Measurements from ENCODE around the gene ACSL4. TPM values are rescaled to one million over a fixed set of nuclear protein-coding genes. Genes with fewer than 3 reads are reported as not detected.

ACSL4 gene
- total RNA-seq, 1 experiment from 2014 or later = 55.2 TPM

DNA sequence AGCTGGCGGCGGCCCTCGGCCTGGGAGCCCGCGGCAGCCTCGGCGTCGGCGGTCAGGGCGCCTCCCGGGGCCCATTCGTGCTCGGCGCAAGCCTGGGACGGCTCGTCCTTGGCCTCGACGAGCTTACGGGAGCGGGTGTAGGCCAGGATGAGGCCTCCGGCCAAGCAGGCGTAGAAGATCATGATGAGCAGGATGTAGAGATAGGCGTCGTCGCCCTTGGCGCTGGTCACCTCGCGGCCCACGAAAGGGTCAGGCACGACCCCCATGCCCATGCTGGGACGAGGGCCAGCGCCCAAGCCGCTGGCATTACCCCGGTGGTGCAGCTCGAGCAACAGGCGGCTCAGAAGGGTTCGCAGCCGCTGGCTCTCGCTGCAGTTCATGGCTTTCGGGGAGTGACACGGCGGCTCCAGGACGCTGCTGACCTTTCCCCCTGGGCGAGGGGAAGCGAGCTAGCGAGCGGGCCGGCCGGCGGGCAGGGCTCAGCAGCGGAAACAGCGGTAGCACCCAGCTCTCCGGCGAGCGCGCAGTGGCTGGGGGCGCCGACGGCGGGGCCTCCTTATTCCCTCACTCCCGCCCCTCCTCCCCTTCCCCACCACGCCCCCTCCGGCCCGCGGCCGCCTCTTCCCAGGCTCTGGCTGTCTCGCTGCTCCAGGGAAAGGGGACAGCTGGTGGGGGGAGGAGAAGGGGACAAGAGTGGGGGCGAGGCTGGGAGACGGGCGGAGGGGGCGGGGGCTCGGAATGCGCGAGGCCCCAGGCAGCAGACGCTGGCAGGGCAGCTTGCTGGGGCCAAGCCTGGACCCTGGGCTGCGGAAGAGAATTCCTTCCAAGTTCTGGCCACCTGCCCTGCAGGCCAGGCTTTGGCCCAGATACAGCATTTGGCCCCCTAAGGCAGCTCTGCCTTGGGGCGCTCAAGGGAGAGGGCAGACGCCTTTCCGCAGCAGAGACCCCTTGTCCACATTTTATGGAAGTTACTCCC, 108.1 kb downstream of the ACSL4 start, which contains the start of gene KCNE5:
TSS of gene KCNE5 (minus strand) at position 532 of the 976 bp plus-strand sequence. CDS start at position 380, 152 bp downstream.
- Histone ChIP-seq H3K9me3 (ENCODE audit: control insufficient read depth, insufficient read depth, low read depth, low read length) (no peaks in the 10 kb centered on the region), H3K36me3 (ENCODE audit: control insufficient read depth, insufficient read depth, low read length) (no peaks in the 10 kb centered on the region), H3K4me1 (ENCODE audit: control insufficient read depth, insufficient read depth, low read length) (no peaks in the 10 kb centered on the region), H3K27ac (ENCODE audit: low read length) (no peak within 1 kb of the TSS), H3K4me3 (ENCODE audit: low read depth in 2 of 2, low read length in 2 of 2) (no peak within 1 kb of the TSS), H3K27me3 (ENCODE audit: control insufficient read depth, insufficient read depth, low read length) (no peaks in the 10 kb centered on the region)
- BruUV-seq (replicated peaks) = no TSS peak
- POLR2A ChIA-PET = no interaction called here
- no peak for ATAC-seq
- in situ Hi-C loops (cut with HindIII; ENCODE audit: low pct_unique_long_range_greater_than_20kb, low sequenced_read_pairs) = no loop called here
- CTCF ChIA-PET = no interaction called here
- intact Hi-C loops (cut with micrococcal nuclease; ENCODE audit: unreplicated experiment) = no loop called here
- TF ChIP-seq POLR2AphosphoS5 (IDR thresholded peaks at IDR 0.05; ENCODE audit: low read depth, low read length) (no peak), CTCF (IDR thresholded peaks at IDR 0.05) (no peak), TCF7L2 (IDR thresholded peaks at IDR 0.05; ENCODE audit: low read depth, low read length) (no peak), SIN3A (IDR thresholded peaks at IDR 0.05; ENCODE audit: borderline replicate concordance, insufficient read depth, low read depth, low read length) (no peak)
- TF ChIP-seq, protein P1, sequence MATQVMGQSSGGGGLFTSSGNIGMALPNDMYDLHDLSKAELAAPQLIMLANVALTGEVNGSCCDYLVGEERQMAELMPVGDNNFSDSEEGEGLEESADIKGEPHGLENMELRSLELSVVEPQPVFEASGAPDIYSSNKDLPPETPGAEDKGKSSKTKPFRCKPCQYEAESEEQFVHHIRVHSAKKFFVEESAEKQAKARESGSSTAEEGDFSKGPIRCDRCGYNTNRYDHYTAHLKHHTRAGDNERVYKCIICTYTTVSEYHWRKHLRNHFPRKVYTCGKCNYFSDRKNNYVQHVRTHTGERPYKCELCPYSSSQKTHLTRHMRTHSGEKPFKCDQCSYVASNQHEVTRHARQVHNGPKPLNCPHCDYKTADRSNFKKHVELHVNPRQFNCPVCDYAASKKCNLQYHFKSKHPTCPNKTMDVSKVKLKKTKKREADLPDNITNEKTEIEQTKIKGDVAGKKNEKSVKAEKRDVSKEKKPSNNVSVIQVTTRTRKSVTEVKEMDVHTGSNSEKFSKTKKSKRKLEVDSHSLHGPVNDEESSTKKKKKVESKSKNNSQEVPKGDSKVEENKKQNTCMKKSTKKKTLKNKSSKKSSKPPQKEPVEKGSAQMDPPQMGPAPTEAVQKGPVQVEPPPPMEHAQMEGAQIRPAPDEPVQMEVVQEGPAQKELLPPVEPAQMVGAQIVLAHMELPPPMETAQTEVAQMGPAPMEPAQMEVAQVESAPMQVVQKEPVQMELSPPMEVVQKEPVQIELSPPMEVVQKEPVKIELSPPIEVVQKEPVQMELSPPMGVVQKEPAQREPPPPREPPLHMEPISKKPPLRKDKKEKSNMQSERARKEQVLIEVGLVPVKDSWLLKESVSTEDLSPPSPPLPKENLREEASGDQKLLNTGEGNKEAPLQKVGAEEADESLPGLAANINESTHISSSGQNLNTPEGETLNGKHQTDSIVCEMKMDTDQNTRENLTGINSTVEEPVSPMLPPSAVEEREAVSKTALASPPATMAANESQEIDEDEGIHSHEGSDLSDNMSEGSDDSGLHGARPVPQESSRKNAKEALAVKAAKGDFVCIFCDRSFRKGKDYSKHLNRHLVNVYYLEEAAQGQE (IDR thresholded peaks at IDR 0.05; ENCODE audit: insufficient read depth in 1 of 2, low read depth in 2 of 2, low read length in 1 of 2) = no peak
- DNase-seq (ENCODE audit: low read depth, low spot score) = no peak

- H3K4me3 ChIP-seq (ENCODE audit: low read depth in 2 of 2, low read length in 2 of 2) = no peak overlapping the region
- in situ Hi-C loops (cut with HindIII; ENCODE audit: low pct_unique_long_range_greater_than_20kb, low sequenced_read_pairs) = no loop called here
- H3K27ac ChIP-seq (ENCODE audit: low read length) = no peak overlapping the region
- TF ChIP-seq TCF7L2 (IDR thresholded peaks at IDR 0.05; ENCODE audit: low read depth, low read length) (no peak), POLR2AphosphoS5 (IDR thresholded peaks at IDR 0.05; ENCODE audit: low read depth, low read length) (no peak), CTCF (IDR thresholded peaks at IDR 0.05) (no peak)
- TF ChIP-seq, protein P1 (IDR thresholded peaks at IDR 0.05; ENCODE audit: insufficient read depth in 1 of 2, low read depth in 2 of 2, low read length in 1 of 2) = no peak
- H3K36me3 ChIP-seq (ENCODE audit: control insufficient read depth, insufficient read depth, low read length) = no peaks in the 10 kb centered on the region
- no peaks in the 10 kb centered on the region for H3K4me1 ChIP-seq (ENCODE audit: control insufficient read depth, insufficient read depth, low read length)
- no TSS peak for BruUV-seq (replicated peaks)
- no peak for DNase-seq (ENCODE audit: low read depth, low spot score)
- no peaks in the 10 kb centered on the region for H3K27me3 ChIP-seq (ENCODE audit: control insufficient read depth, insufficient read depth, low read length)
- no peak for ATAC-seq
- POLR2A ChIA-PET = no interaction called here
- intact Hi-C loops (cut with micrococcal nuclease; ENCODE audit: unreplicated experiment) = no loop called here
- H3K9me3 ChIP-seq (ENCODE audit: control insufficient read depth, insufficient read depth, low read depth, low read length) = no peaks in the 10 kb centered on the region
- CTCF ChIA-PET = no interaction called here
Observed at GRCh38 chrX:109623997-109624396, 109.1 kb downstream of the ACSL4 start.

Measured in Panc1 (cell line).